ENCODE results near the gene CYP2C18.

The CYP2C18 gene

GRCh38 chr10:94784256-94784655 lies 100.7 kb downstream of the CYP2C18 start:
- H3K4me3 ChIP-seq (replicated peaks; ENCODE audit: low read depth, low read length), result no peak overlapping the region
- TF ChIP-seq, protein P1, sequence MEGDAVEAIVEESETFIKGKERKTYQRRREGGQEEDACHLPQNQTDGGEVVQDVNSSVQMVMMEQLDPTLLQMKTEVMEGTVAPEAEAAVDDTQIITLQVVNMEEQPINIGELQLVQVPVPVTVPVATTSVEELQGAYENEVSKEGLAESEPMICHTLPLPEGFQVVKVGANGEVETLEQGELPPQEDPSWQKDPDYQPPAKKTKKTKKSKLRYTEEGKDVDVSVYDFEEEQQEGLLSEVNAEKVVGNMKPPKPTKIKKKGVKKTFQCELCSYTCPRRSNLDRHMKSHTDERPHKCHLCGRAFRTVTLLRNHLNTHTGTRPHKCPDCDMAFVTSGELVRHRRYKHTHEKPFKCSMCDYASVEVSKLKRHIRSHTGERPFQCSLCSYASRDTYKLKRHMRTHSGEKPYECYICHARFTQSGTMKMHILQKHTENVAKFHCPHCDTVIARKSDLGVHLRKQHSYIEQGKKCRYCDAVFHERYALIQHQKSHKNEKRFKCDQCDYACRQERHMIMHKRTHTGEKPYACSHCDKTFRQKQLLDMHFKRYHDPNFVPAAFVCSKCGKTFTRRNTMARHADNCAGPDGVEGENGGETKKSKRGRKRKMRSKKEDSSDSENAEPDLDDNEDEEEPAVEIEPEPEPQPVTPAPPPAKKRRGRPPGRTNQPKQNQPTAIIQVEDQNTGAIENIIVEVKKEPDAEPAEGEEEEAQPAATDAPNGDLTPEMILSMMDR (IDR thresholded peaks at IDR 0.05; ENCODE audit: low read length, missing control alignments), result no peak
- DNase-seq (ENCODE audit: low read depth), result no peak

GRCh38 chr10:94785211-94785610 lies 101.7 kb downstream of the CYP2C18 start:
- no peak for DNase-seq (ENCODE audit: low read depth)
- H3K4me3 ChIP-seq (replicated peaks; ENCODE audit: low read depth, low read length), result no peak overlapping the region
- TF ChIP-seq, protein P1 (IDR thresholded peaks at IDR 0.05; ENCODE audit: low read length, missing control alignments), result no peak
